Progenitor cell of endocrine pancreas (in vitro differentiated cells): Measurements from ENCODE around the gene GBP3. TPM values are rescaled to one million over a fixed set of nuclear protein-coding genes. Genes with fewer than 3 reads are reported as not detected.
A peak's percentile ranks its signal among the peaks of the same experiment; 100 is the strongest.
"Not testable (repeated sequence)": the region's sequence is repeated elsewhere in the genome, so short reads cannot be mapped to it uniquely, and the experiment has no call there.

Experiments
- DNase-seq: peaks from one replicate; pipeline ENCODE4 v3.0.0; 2021; ENCODE audit warnings: low spot score; ENCODE audit not compliant: unreplicated experiment
- H3K27ac Mint-ChIP-seq: 2 replicates; pipeline ENCODE4 v1.8.0; 2021; ENCODE audit warnings: mild to moderate bottlenecking, moderate library complexity, mixed read lengths
- H3K27me3 Mint-ChIP-seq: 2 replicates; pipeline ENCODE4 v1.8.0; 2021; ENCODE audit warnings: mixed read lengths
- H3K36me3 Mint-ChIP-seq: 2 replicates; pipeline ENCODE4 v1.8.0; 2022; ENCODE audit warnings: mixed read lengths; ENCODE audit not compliant: insufficient read depth
- H3K4me1 Mint-ChIP-seq: 2 replicates; pipeline ENCODE4 v1.8.0; 2021; ENCODE audit warnings: low read depth, mixed read lengths
- H3K4me3 Mint-ChIP-seq: 2 replicates; pipeline ENCODE4 v1.8.0; 2021; ENCODE audit warnings: low read depth, mild to moderate bottlenecking, moderate library complexity, mixed read lengths
- H3K9me3 Mint-ChIP-seq: 2 replicates; pipeline ENCODE4 v1.8.0; 2021; ENCODE audit warnings: low read depth, mixed read lengths
- CTCF ChIP-seq: fragments of 200-600 bp; sonication (generic); IDR thresholded peaks from one replicate; pipeline ENCODE4 v1.5.0; 2021; ENCODE audit warnings: antibody characterized with exemption, mild to moderate bottlenecking; ENCODE audit not compliant: unreplicated experiment
- total RNA-seq: library from RNA; stranded (reverse); gene quantifications from 2 replicates; pipeline ENCODE4 v1.2.1, GENCODE V29; 2021

The GBP3 gene
- total RNA-seq, 1 donor from 2014 or later = not detected

GRCh38 chr1:89008511-89008910 is 14.2 kb downstream of the GBP3 start:
- H3K27me3 Mint-ChIP-seq = peaks cover 4% of the 10 kb centered on the region
- H3K36me3 Mint-ChIP-seq = no peaks in the 10 kb centered on the region
- no peaks in the 10 kb centered on the region for H3K4me1 Mint-ChIP-seq
- H3K27ac Mint-ChIP-seq = no peak overlapping the region
- no peak for DNase-seq
- no peaks in the 10 kb centered on the region for H3K9me3 Mint-ChIP-seq
- no peak overlapping the region for H3K4me3 Mint-ChIP-seq
- no peak for TF ChIP-seq CTCF

- no peak for DNase-seq
- H3K27ac Mint-ChIP-seq = peak overlapping the region; percentile 19
- no peaks in the 10 kb centered on the region for H3K9me3 Mint-ChIP-seq
- no peak for TF ChIP-seq CTCF
- peaks cover 11% of the 10 kb centered on the region for H3K27me3 Mint-ChIP-seq
- H3K36me3 Mint-ChIP-seq = no peaks in the 10 kb centered on the region
- no peak overlapping the region for H3K4me3 Mint-ChIP-seq
- no peaks in the 10 kb centered on the region for H3K4me1 Mint-ChIP-seq
These were observed 17.1 kb downstream of the GBP3 start for GRCh38 chr1:89005286-89006151.

GRCh38 chr1:89002176-89002575 is 20.5 kb downstream of the GBP3 start:
- not testable (repeated sequence) for DNase-seq, H3K4me1 Mint-ChIP-seq, H3K4me3 Mint-ChIP-seq, H3K27ac Mint-ChIP-seq, H3K36me3 Mint-ChIP-seq, H3K9me3 Mint-ChIP-seq
- H3K27me3 Mint-ChIP-seq = peaks cover 23% of the 10 kb centered on the region

GRCh38 chr1:89001510-89001909 is 21.2 kb downstream of the GBP3 start:
- Mint-ChIP-seq H3K27ac (no peak overlapping the region), H3K36me3 (no peaks in the 10 kb centered on the region), H3K4me3 (no peak overlapping the region), H3K27me3 (peaks cover 30% of the 10 kb centered on the region), H3K9me3 (no peaks in the 10 kb centered on the region), H3K4me1 (no peaks in the 10 kb centered on the region)
- TF ChIP-seq CTCF = no peak
- no peak for DNase-seq

GRCh38 chr1:88998716-88999115 is 23.9 kb downstream of the GBP3 start:
- peak; percentile 68 for TF ChIP-seq CTCF
- no peak overlapping the region for H3K27ac Mint-ChIP-seq
- no peaks in the 10 kb centered on the region for H3K9me3 Mint-ChIP-seq
- no peak overlapping the region for H3K4me3 Mint-ChIP-seq
- H3K27me3 Mint-ChIP-seq = peaks cover 28% of the 10 kb centered on the region
- DNase-seq = no peak
- H3K4me1 Mint-ChIP-seq = no peaks in the 10 kb centered on the region
- no peaks in the 10 kb centered on the region for H3K36me3 Mint-ChIP-seq

- Mint-ChIP-seq H3K9me3 (no peaks in the 10 kb centered on the region), H3K4me1 (peaks cover 11% of the 10 kb centered on the region), H3K4me3 (no peak overlapping the region), H3K27ac (peak overlapping the region; percentile 18), H3K36me3 (peaks cover 13% of the 10 kb centered on the region), H3K27me3 (no peaks in the 10 kb centered on the region)
- DNase-seq = no peak
- TF ChIP-seq CTCF = no peak
These were observed 32.2 kb downstream of the GBP3 start for GRCh38 chr1:88990426-88990825.
